Activated CD8-positive, alpha-beta memory T cell treated with anti-CD3 and anti-CD28 coated beads for 1 hour (primary cell): ENCODE measurements around the gene DNASE2B.

Source experiments
- DNase-seq, 2 donors: peaks; one replicate each; pipeline ENCODE4 v3.0.0-alpha.2; 2020; ENCODE audit warnings: low read depth in 1 of 2; ENCODE audit errors: extremely low read depth in 1 of 2

The DNASE2B gene

GRCh38 chr1:84410328-84411095 is 12.2 kb downstream of the DNASE2B start:
- DNase-seq = no peak

- no peak for DNase-seq
Observed at GRCh38 chr1:84412316-84412942, 14.1 kb downstream of the DNASE2B start.

- DNase-seq = no peak
Observed at GRCh38 chr1:84415396-84415795, 17.1 kb downstream of the DNASE2B start.

GRCh38 chr1:84422909-84423308 is 24.6 kb downstream of the DNASE2B start:
- no peak for DNase-seq

GRCh38 chr1:84424513-84425149 is 26.3 kb downstream of the DNASE2B start:
- DNase-seq = no peak

- DNase-seq = no peak
Observed at GRCh38 chr1:84425150-84425896, 27.0 kb downstream of the DNASE2B start.

GRCh38 chr1:84426376-84426775 is 28.1 kb downstream of the DNASE2B start:
- DNase-seq = no peak

GRCh38 chr1:84427250-84428188 is 29.2 kb downstream of the DNASE2B start:
- no peak for DNase-seq

GRCh38 chr1:84428235-84428634 is 30.0 kb downstream of the DNASE2B start:
- no peak for DNase-seq

- no peak for DNase-seq
Observed at GRCh38 chr1:84429231-84429630, 30.9 kb downstream of the DNASE2B start.

- no peak for DNase-seq
Observed at GRCh38 chr1:84430546-84430945, 32.3 kb downstream of the DNASE2B start.

- peak in 1 of 2 donors; percentile 22 for DNase-seq
Observed at GRCh38 chr1:84433258-84434080, 35.2 kb downstream of the DNASE2B start.

- DNase-seq = no peak
Observed at GRCh38 chr1:84434081-84434769, 35.9 kb downstream of the DNASE2B start.

GRCh38 chr1:84434801-84435549 is 36.7 kb downstream of the DNASE2B start:
- no peak for DNase-seq

GRCh38 chr1:84436876-84437655 is 38.8 kb downstream of the DNASE2B start:
- no peak for DNase-seq

GRCh38 chr1:84442256-84442655 is 44.0 kb downstream of the DNASE2B start:
- DNase-seq = no peak
